Activated B cell treated with CpG ODN at 0.5 μM for 24 hours (primary cell): ENCODE results near the gene TBX5. TPM values are rescaled to one million over a fixed set of nuclear protein-coding genes. Genes with fewer than 3 reads are reported as not detected.

Source experiments
- ATAC-seq: fragments of 200-7000 bp; cut with Tn5 transposase; one replicate; pipeline ENCODE4 v1.10.0; 2021; ENCODE audit warnings: low read depth, mild to moderate bottlenecking, moderate library complexity
- CTCF ChIA-PET: fragments of 350-600 bp; sonication (Branson Sonifier 250); formaldehyde crosslinking; loops from one replicate; lab custom pipeline; 2021; ENCODE audit warnings: antibody characterized with exemption; lab: Charles Lee
- POLR2A ChIA-PET: fragments of 350-600 bp; sonication (Branson Sonifier 250); formaldehyde crosslinking; loops from one replicate; lab custom pipeline; 2021; ENCODE audit warnings: antibody characterized with exemption; lab: Charles Lee
- DNase-seq: peaks from one replicate; pipeline ENCODE4 v3.0.0; 2022
- H3K27ac Mint-ChIP-seq: one replicate; pipeline ENCODE4 v1.8.0; 2020; ENCODE audit warnings: mixed read lengths
- H3K27me3 Mint-ChIP-seq: one replicate; pipeline ENCODE4 v1.8.0; 2021; ENCODE audit warnings: mixed read lengths
- H3K36me3 Mint-ChIP-seq: one replicate; pipeline ENCODE4 v1.8.0; 2021; ENCODE audit warnings: low read depth, mixed read lengths
- H3K4me1 Mint-ChIP-seq: one replicate; pipeline ENCODE4 v1.8.0; 2021; ENCODE audit warnings: mixed read lengths
- H3K4me3 Mint-ChIP-seq: one replicate; pipeline ENCODE4 v1.8.0; 2020; ENCODE audit warnings: mild to moderate bottlenecking, mixed read lengths
- H3K9me3 Mint-ChIP-seq: one replicate; pipeline ENCODE4 v1.8.0; 2020; ENCODE audit warnings: mixed read lengths
- CTCF ChIP-seq: fragments of 200-600 bp; IDR thresholded peaks from one replicate; pipeline ENCODE4 v1.8.0; 2022; ENCODE audit warnings: antibody characterized with exemption, mild to moderate bottlenecking
- intact Hi-C: fragments of 100-400 bp; cut with micrococcal nuclease; formaldehyde crosslinking; loops from one replicate; pipeline ENCODE4 v1.15.1; 2024
- total RNA-seq: library from RNA; stranded (reverse); gene quantifications from 2 replicates; pipeline ENCODE4 v1.2.3, GENCODE V29; 2022

TBX5 gene
- total RNA-seq, 1 donor from 2014 or later = not detected

- H3K9me3 Mint-ChIP-seq = peaks cover 6% of the 10 kb centered on the region
- H3K36me3 Mint-ChIP-seq = no peaks in the 10 kb centered on the region
- DNase-seq = no peak
- ATAC-seq = no peak
- ChIA-PET CTCF (no interaction called here), POLR2A (no interaction called here)
- H3K4me3 Mint-ChIP-seq = no peak overlapping the region
- no peaks in the 10 kb centered on the region for H3K4me1 Mint-ChIP-seq
- intact Hi-C loops = no loop called here
- H3K27me3 Mint-ChIP-seq = peaks cover 8% of the 10 kb centered on the region
- H3K27ac Mint-ChIP-seq = no peak overlapping the region
- TF ChIP-seq CTCF = no peak
Observed at GRCh38 chr12:114335607-114336006, 70.3 kb downstream of the TBX5 start.

DNA sequence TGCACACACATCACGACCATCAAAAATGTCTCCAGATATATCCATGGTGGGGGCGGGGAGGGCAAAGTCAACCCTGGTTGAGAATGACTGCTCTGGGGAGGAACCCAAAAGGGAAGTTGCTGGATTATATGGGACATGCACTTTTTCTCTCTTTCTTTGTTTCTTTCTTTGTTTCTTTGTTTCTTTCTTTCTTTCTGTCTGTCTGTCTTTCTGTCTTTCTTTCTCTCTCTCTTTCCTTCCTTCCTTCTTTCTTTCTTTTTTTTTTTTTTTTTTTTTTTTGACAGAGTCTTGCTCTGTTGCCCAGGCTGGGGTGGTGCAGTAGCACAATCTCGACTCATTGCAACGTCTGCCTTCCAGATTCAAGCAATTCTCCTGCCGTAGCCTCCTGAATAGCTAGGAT, 71.5 kb downstream of the TBX5 start:
- DNase-seq (no peak), ATAC-seq (no peak)
- intact Hi-C loops = no loop called here
- H3K4me3 Mint-ChIP-seq = no peak overlapping the region
- ChIA-PET CTCF (no interaction called here), POLR2A (interaction anchor here (0.7 kb wide), 1 partner anchor 114 kb away, joined by 3 read pairs; no protein-coding TSS in a partner anchor)
- no peaks in the 10 kb centered on the region for H3K4me1 Mint-ChIP-seq
- H3K9me3 Mint-ChIP-seq = peaks cover 11% of the 10 kb centered on the region
- peaks cover 8% of the 10 kb centered on the region for H3K27me3 Mint-ChIP-seq
- no peaks in the 10 kb centered on the region for H3K36me3 Mint-ChIP-seq
- no peak overlapping the region for H3K27ac Mint-ChIP-seq
- TF ChIP-seq CTCF = no peak

GRCh38 chr12:114328292-114328691, 77.7 kb downstream of the TBX5 start:
- ATAC-seq = no peak
- intact Hi-C loops = no loop called here
- Mint-ChIP-seq H3K4me1 (no peaks in the 10 kb centered on the region), H3K9me3 (peaks cover 17% of the 10 kb centered on the region), H3K27ac (no peak overlapping the region), H3K4me3 (no peak overlapping the region), H3K36me3 (no peaks in the 10 kb centered on the region), H3K27me3 (no peaks in the 10 kb centered on the region)
- no peak for TF ChIP-seq CTCF
- ChIA-PET CTCF (no interaction called here), POLR2A (no interaction called here)
- no peak for DNase-seq

DNA sequence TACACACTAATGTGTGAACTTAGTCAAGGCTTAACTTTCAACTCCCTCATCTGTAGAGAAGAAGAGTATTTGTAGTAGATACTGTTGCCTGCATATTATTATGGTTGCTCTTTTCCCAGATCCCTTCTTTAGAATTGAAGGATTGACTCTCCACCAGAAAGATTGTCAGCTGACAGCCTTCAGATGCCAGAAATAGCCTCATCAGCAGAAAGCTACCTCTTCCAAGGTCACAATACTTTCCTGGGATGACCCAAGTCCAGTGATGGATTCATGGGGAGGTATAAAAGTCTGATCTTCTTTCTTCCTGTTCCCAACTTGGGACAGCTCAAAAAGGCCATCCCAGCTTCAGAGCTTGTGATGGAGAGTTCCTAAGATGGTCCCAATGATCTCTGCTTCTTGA, 78.2 kb downstream of the TBX5 start:
- TF ChIP-seq CTCF = no peak
- Mint-ChIP-seq H3K4me1 (no peaks in the 10 kb centered on the region), H3K27me3 (no peaks in the 10 kb centered on the region), H3K36me3 (no peaks in the 10 kb centered on the region), H3K27ac (no peak overlapping the region), H3K4me3 (no peak overlapping the region), H3K9me3 (peaks cover 17% of the 10 kb centered on the region)
- POLR2A ChIA-PET = no interaction called here
- CTCF ChIA-PET = no interaction called here
- intact Hi-C loops = no loop called here
- no peak for DNase-seq
- ATAC-seq = no peak

DNA sequence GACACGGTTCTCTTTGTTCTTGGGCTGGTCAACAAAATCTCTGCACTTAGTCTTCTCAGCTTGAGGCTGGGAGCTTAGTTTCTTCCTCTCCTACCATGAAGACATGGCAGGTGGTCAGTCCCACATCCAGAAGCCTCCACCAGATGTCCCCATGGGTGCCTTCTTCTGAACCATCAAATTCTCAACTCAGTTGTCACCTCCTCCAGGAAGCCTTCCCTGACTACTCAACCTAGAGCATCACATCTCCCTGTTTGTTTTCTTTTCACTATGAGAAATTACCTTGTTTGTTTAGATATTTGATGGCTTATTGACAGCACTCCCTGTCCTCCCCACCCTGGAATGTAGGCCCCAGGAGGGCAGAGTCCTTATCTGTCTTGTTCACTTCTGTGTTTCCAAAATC, 84.4 kb downstream of the TBX5 start:
- Mint-ChIP-seq H3K27me3 (no peaks in the 10 kb centered on the region), H3K36me3 (no peaks in the 10 kb centered on the region), H3K27ac (no peak overlapping the region), H3K9me3 (peaks cover 3% of the 10 kb centered on the region), H3K4me3 (no peak overlapping the region), H3K4me1 (no peaks in the 10 kb centered on the region)
- no peak for TF ChIP-seq CTCF
- CTCF ChIA-PET = no interaction called here
- intact Hi-C loops = no loop called here
- no peak for ATAC-seq
- POLR2A ChIA-PET = no interaction called here
- DNase-seq = no peak
